Measurements from ENCODE around the gene EIF3K. TPM values are rescaled to one million over a fixed set of nuclear protein-coding genes. Genes with fewer than 3 reads are reported as not detected.

EIF3K gene
- total RNA-seq, 6 experiments from 2014 or later: 227 to 241 (median 238) TPM

- Mint-ChIP-seq H3K27me3 (ENCODE audit: insufficient read depth) (peaks cover 17% of the 10 kb centered on the region), H3K4me3 (no peak overlapping the region; the same call in 1 of the 2 replicates), H3K4me1 (ENCODE audit: low read depth) (peaks cover 96% of the 10 kb centered on the region), H3K36me3 (ENCODE audit: low read depth) (peaks cover 58% of the 10 kb centered on the region), H3K27ac (peak overlapping the region; percentile 100), H3K9me3 (no peaks in the 10 kb centered on the region)
- no peak for DNase-seq
- TF ChIP-seq CTCF (IDR thresholded peaks at IDR 0.05): no peak
These were observed 59.4 kb downstream of the EIF3K start for GRCh38 chr19:38678217-38678890.

GRCh38 chr19:38678891-38679494, 60.0 kb downstream of the EIF3K start:
- peaks cover 17% of the 10 kb centered on the region for H3K27me3 Mint-ChIP-seq (ENCODE audit: insufficient read depth)
- TF ChIP-seq CTCF (IDR thresholded peaks at IDR 0.05): no peak
- H3K4me1 Mint-ChIP-seq (ENCODE audit: low read depth): peaks cover 99% of the 10 kb centered on the region
- H3K9me3 Mint-ChIP-seq: no peaks in the 10 kb centered on the region
- DNase-seq: no peak
- H3K4me3 Mint-ChIP-seq: no peak overlapping the region; the same call in 1 of the 2 replicates
- peak overlapping the region; percentile 100 for H3K27ac Mint-ChIP-seq
- H3K36me3 Mint-ChIP-seq (ENCODE audit: low read depth): peaks cover 60% of the 10 kb centered on the region

- Mint-ChIP-seq H3K36me3 (ENCODE audit: low read depth) (peaks cover 51% of the 10 kb centered on the region), H3K4me1 (ENCODE audit: low read depth) (peaks cover 99% of the 10 kb centered on the region), H3K9me3 (no peaks in the 10 kb centered on the region), H3K27ac (peak overlapping the region; percentile 100), H3K27me3 (ENCODE audit: insufficient read depth) (peaks cover 14% of the 10 kb centered on the region), H3K4me3 (peak overlapping the region; percentile 13; the same call in 1 of the 2 replicates)
- DNase-seq: no peak
- TF ChIP-seq CTCF (IDR thresholded peaks at IDR 0.05): no peak
These were observed 60.9 kb downstream of the EIF3K start for GRCh38 chr19:38679839-38680238.

GRCh38 chr19:38682195-38682867, 63.3 kb downstream of the EIF3K start:
- Mint-ChIP-seq H3K36me3 (ENCODE audit: low read depth) (peaks cover 48% of the 10 kb centered on the region), H3K27ac (peak overlapping the region; percentile 100), H3K4me3 (peak overlapping the region; percentile 71), H3K9me3 (no peaks in the 10 kb centered on the region), H3K4me1 (ENCODE audit: low read depth) (peaks cover 99% of the 10 kb centered on the region), H3K27me3 (ENCODE audit: insufficient read depth) (peaks cover 14% of the 10 kb centered on the region)
- no peak for DNase-seq
- TF ChIP-seq CTCF (IDR thresholded peaks at IDR 0.05): no peak

- Mint-ChIP-seq H3K9me3 (no peaks in the 10 kb centered on the region), H3K4me3 (peak overlapping the region; percentile 71), H3K36me3 (ENCODE audit: low read depth) (peaks cover 54% of the 10 kb centered on the region)
These were observed 63.9 kb downstream of the EIF3K start for GRCh38 chr19:38682872-38683392.

More at GRCh38 chr19:38682872-38683392, 63.9 kb downstream of the EIF3K start:
- H3K4me1 Mint-ChIP-seq (ENCODE audit: low read depth): peaks cover 99% of the 10 kb centered on the region
- no peak for DNase-seq
- no peak for TF ChIP-seq CTCF (IDR thresholded peaks at IDR 0.05)
- peaks cover 14% of the 10 kb centered on the region for H3K27me3 Mint-ChIP-seq (ENCODE audit: insufficient read depth)
- peak overlapping the region; percentile 100 for H3K27ac Mint-ChIP-seq

Data from HFFc6 (cell line).